GM21737 (cell line): ENCODE results near the gene ERVV-1.
"Not testable (repeated sequence)": the region's sequence is repeated elsewhere in the genome, so short reads cannot be mapped to it uniquely, and the experiment has no call there.

Source experiments
- ATAC-seq: cut with Tn5 transposase; IDR thresholded peaks from one replicate; pipeline ENCODE4 v1.9.1; 2021; ENCODE audit warnings: mild to moderate bottlenecking, moderate library complexity; ENCODE audit not compliant: unreplicated experiment

ERVV-1 gene

GRCh38 chr19:53019684-53020083 lies 6.0 kb downstream of the ERVV-1 start:
- no peak for ATAC-seq

DNA sequence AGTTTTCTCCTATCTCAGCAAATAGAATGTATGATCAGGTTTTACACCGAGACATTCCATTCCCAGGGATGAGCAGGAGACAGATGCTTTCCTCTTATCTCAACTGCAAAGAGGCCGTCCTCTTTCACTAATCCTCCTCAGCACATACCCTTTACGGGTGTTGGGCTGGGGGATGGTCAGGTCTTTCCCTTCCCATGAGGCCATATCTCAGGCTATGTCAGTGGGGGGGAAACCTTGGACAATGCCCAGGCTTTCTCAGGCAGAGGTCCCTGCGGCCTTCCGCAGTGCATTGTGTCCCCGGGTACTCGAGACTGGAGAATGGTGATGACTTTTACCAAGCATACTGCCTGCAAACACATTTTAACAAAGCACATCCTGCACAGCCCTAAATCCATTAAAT lies 14.6 kb downstream of the ERVV-1 start:
- not testable (repeated sequence) for ATAC-seq

- no peak for ATAC-seq
Observed at GRCh38 chr19:53034054-53034453, 20.3 kb downstream of the ERVV-1 start.

GRCh38 chr19:53034948-53035675 lies 21.4 kb downstream of the ERVV-1 start:
- no peak for ATAC-seq

DNA sequence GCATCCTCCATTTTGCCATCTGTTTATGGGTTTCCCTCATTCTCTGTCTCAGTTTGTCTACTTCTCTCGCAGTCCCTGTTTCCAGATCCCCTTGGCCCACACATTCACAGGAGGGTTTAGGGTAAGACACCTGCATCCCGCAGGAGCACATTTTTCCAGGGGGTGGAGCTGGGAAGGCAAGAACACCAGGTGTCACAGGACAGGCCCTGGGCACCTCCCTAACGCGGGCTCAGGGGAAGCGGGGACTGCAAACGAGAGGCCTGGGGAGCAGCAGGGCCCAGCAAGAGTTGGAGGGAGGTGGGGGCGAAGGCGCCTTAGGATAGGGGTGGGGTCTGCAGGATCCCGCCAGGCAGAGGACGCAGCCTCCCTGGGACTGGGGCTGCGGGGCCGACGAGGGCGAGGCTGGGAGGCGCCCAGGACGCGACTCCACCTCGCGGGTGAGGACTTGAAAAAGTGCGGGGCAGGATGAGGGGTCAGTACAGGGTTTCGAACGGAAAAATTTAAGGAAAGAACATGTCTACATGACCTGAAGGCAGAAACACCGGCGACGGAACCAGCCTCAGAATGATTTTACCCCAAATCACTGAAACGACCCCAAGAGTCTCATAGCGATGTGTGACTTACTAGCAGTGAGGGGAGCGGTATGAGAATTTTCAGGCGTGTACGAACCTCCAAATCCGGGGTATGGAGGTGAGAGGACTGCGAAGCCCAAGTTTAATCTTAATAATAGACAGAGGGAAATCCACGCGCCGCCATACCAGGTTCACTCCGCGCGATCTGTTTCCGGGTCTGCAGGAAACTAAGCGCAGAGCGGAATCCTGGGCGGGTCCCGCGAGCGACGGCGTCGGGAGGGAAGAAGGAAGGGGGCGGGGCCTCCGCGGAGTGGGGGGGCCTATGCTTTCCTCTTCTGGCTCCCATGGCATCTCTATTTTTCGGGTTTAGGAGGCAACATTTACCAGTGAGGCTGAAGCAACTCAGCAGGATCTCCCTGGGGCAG lies 23.7 kb downstream of the ERVV-1 start:
- no peak for ATAC-seq

DNA sequence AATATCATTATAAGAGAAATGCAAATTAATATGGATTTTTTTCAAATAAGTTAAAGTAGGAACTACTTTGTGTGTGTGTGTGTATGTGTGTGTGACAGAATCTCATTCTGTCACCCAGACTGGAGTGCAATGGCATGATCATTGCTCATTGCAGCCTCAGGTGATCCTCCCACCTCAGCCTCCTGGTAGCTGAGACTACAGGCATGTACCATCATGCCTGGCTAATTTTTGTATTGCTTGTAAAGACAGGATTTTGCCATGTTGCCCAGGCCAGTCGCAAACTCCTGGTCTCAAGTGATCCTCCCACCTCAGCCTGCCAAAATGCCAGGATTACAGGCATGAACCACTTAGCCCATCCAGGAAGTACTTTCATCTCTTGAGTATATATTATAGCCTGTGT lies 27.6 kb downstream of the ERVV-1 start:
- no peak for ATAC-seq

DNA sequence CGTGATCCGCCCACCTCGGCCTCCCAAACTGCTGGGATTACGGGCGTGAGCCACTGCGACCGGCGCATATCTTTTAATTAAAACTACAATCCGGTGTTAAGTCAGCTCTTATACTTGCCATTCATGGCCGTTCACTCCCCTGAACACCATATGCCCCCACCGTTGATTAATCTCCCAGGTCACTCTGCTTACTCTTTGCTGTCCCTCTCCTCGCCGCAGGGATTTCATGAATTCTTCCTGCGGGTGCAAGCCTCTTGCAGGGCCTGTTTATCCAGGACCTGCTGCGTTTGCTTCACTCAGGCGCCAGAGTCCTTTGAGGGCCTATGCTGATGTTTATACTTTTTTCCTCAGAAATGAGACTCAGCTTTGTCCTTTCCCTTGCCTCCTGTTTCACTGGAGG lies 31.8 kb downstream of the ERVV-1 start:
- ATAC-seq = no peak

- no peak for ATAC-seq
Observed at GRCh38 chr19:53047379-53047778, 33.7 kb downstream of the ERVV-1 start.

DNA sequence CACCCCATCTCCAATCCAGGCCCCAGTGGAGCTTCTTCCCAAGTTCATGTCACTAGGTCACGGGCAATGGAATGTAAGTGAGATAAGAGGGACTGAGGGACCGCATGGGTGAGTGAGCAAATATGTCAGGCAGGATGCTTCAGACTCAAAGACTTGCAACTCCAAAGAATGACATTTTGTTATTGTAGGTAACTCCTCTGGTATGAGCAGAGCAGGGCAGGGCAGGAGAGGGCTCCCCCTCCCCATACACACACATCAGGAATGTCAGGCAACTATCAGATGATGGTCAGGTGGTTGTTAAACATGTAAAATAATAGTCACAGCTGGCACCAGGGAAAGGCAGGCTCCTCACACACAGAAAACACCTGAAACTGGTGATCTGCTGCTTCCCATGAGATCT lies 41.4 kb downstream of the ERVV-1 start:
- ATAC-seq = no peak

DNA sequence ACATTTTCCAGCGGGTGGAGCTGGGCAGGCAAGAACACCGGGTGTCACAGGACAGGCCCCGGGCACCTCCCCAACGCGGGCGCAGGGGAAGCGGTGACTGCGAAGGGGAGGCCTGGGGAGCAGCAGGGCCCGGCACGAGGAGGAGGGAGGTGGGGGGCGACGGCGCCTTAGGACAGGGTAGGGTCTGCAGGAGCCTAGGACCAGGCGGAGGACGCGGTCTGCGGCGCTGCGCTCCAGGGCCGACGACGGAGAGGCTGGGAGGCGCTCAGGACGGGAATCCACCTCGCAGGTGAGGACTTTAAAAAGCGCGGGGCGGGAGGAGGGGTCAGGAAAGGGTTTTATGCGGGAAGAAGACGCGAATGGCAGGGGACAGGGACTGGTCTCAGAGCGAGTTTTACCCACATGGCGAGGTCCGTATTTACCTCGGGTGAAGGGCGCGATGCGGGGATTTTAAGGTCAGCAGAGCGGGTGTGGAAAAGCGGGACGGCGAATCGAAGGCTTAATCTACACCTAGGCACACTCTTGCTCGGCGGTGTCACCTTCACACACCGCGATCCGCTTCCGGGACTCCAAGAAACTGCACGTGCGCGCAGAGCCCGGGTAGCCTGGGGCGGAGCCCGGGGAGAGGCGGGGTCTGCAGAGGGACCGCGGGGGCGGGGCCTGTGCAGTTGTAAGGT lies 44.3 kb downstream of the ERVV-1 start:
- ATAC-seq = no peak
